HepG2 (cell line): ENCODE results near the gene ASCC2. TPM values are rescaled to one million over a fixed set of nuclear protein-coding genes. Genes with fewer than 3 reads are reported as not detected.
A peak's percentile ranks its signal among the peaks of the same experiment; 100 is the strongest.

Source experiments
- ATF1 ChIP-seq: IDR thresholded peaks from 2 replicates; pipeline ENCODE4 v1.6.1; 2016; ENCODE audit warnings: mild to moderate bottlenecking, control low read depth
- KLF9 ChIP-seq: IDR thresholded peaks from 2 replicates; pipeline ENCODE4 v1.6.1; 2016; ENCODE audit warnings: low read depth
- RAD21 ChIP-seq: fragments of 450-650 bp; formaldehyde crosslinking; IDR thresholded peaks from 2 replicates; pipeline ENCODE4 v1.5.0; 2020; ENCODE audit warnings: mild to moderate bottlenecking
- REST ChIP-seq, 2 experiments: IDR thresholded peaks; 2 replicates each; pipeline ENCODE4 v1.6.1; 2011 to 2012; ENCODE audit warnings: low read length in 2 of 2, borderline replicate concordance in 1 of 2, low read depth in 1 of 2, mild to moderate bottlenecking in 1 of 2, moderate library complexity in 1 of 2
- SNAPC2 ChIP-seq: sonication (generic); formaldehyde crosslinking; IDR thresholded peaks from 2 replicates; pipeline ENCODE4 v1.8.1; 2022; ENCODE audit warnings: mild to moderate bottlenecking, missing genetic modification reagents
- TOPORS ChIP-seq: sonication (generic); formaldehyde crosslinking; IDR thresholded peaks from 2 replicates; pipeline ENCODE4 v1.8.0; 2023; ENCODE audit warnings: mild to moderate bottlenecking, missing genetic modification reagents
- ZBTB43 ChIP-seq: sonication (generic); formaldehyde crosslinking; conservative IDR thresholded peaks from 2 replicates; pipeline ENCODE4 v1.4.0; 2020; ENCODE audit warnings: missing genetic modification reagents
- ZGPAT ChIP-seq: IDR thresholded peaks from 2 replicates; pipeline ENCODE4 v1.6.1; 2016; ENCODE audit warnings: mild to moderate bottlenecking
- ZNF136 ChIP-seq: sonication (generic); formaldehyde crosslinking; IDR thresholded peaks from 2 replicates; pipeline ENCODE4 v1.8.1; 2022; ENCODE audit warnings: low read depth, mild to moderate bottlenecking, moderate library complexity, missing genetic modification reagents
- ZNF296 ChIP-seq: sonication (generic); formaldehyde crosslinking; conservative IDR thresholded peaks from 2 replicates; pipeline ENCODE4 v1.5.0; 2020; ENCODE audit warnings: mild to moderate bottlenecking, missing genetic modification reagents
- ZNF407 ChIP-seq: sonication (generic); formaldehyde crosslinking; IDR thresholded peaks from one replicate; pipeline ENCODE4 v1.5.1; 2020; ENCODE audit warnings: mild to moderate bottlenecking, missing genetic modification reagents; ENCODE audit errors: not compliant biosample characterization
- ZNF703 ChIP-seq: sonication (generic); formaldehyde crosslinking; IDR thresholded peaks from 2 replicates; pipeline ENCODE4 v1.5.1; 2020; ENCODE audit warnings: missing genetic modification reagents, mild to moderate bottlenecking, moderate library complexity, borderline replicate concordance
- polyA plus RNA-seq, 8 experiments: library from polyadenylated mRNA; depleted of rRNA in 3 of 8; stranded (reverse) in 7 of 8; unstranded in 1 of 8; fragments of >200 nt; fragmentation: Illumina TruSeq in 4 of 8; extraction: Trizol in 4 of 8; gene quantifications; 2 replicates each; pipeline versions ENCODE4 v1.2.1 to v1.2.3, GENCODE V29; 2011 to 2016; ENCODE audit warnings: low read depth in 4 of 8, missing spikeins in 1 of 8, mixed read lengths in 1 of 8; ENCODE audit not compliant: insufficient read depth in 1 of 8
- total RNA-seq, 5 experiments: library from RNA; depleted of rRNA; stranded (reverse); fragments of >200 nt; fragmentation: Illumina TruSeq; extraction: Trizol; gene quantifications; 2 replicates each; pipeline ENCODE4 v1.2.3, GENCODE V29; 2016; ENCODE audit warnings: low read depth in 1 of 5

The ASCC2 gene
- total and polyA plus RNA-seq, 2 of the 13 experiments (the other 11 are each of a cell fraction or from before 2014, with no cell fraction given): 26.2 to 26.3 TPM

GRCh38 chr22:29766632-29767170 is 71.4 kb downstream of the ASCC2 start, which contains the start of gene ZMAT5 (continued):
- peak; percentile 40; the same call in 1 of the 2 replicates for TF ChIP-seq ZGPAT (CRISPR knock-in tag)
- TF ChIP-seq ZNF296 (CRISPR knock-in tag): no peak
- no peak for TF ChIP-seq ZNF703
- peak; percentile 87 for TF ChIP-seq ATF1 (CRISPR knock-in tag)
- no peak for TF ChIP-seq RAD21 (CRISPR knock-in tag)
- no peak for TF ChIP-seq TOPORS (CRISPR knock-in tag)
- TF ChIP-seq SNAPC2: no peak
- TF ChIP-seq ZNF136 (CRISPR knock-in tag): 0 out of 2 replicates have a peak, but pooled peaks have one; percentile 23
- no peak for TF ChIP-seq ZBTB43 (CRISPR knock-in tag)
- no peak for TF ChIP-seq REST (IDR thresholded peaks at IDR 0.05; ENCODE audit: borderline replicate concordance in 1 of 2, low read depth in 1 of 2, low read length in 2 of 2)
- no peak for TF ChIP-seq ZNF407
- peak; percentile 53; the same call in 1 of the 2 replicates for TF ChIP-seq KLF9 (CRISPR knock-in tag)
